AG04449 (cell line): ENCODE results near the gene PRTG.

Experiments
- CTCF ChIA-PET: fragments of 350-600 bp; formaldehyde crosslinking; extraction: SDS; loops from one replicate; lab custom pipeline; 2021; ENCODE audit warnings: antibody characterized with exemption; lab: Yijun Ruan, JAX
- POLR2A ChIA-PET: fragments of 400-600, 350-600 bp; formaldehyde crosslinking; extraction: SDS; loops from one replicate; lab custom pipeline; 2020; ENCODE audit warnings: antibody characterized with exemption, inconsistent platforms; lab: Yijun Ruan, JAX
- DNase-seq: peaks from one replicate; pipeline ENCODE4 v3.0.0-alpha.2; 2010; ENCODE audit warnings: low read depth, low spot score
- H3K4me3 ChIP-seq: 2 replicates; pipeline ENCODE4 v1.5.1; 2011; ENCODE audit warnings: low read depth, mild to moderate bottlenecking, control low read depth, low read length
- TF ChIP-seq, protein P1 (sequence below): IDR thresholded peaks from one replicate; pipeline ENCODE4 v1.5.1; 2011; ENCODE audit warnings: mild to moderate bottlenecking, moderate library complexity, low read length, control low read depth, inconsistent platforms; ENCODE audit not compliant: insufficient read depth; ENCODE audit errors: missing control alignments

The PRTG gene

DNA sequence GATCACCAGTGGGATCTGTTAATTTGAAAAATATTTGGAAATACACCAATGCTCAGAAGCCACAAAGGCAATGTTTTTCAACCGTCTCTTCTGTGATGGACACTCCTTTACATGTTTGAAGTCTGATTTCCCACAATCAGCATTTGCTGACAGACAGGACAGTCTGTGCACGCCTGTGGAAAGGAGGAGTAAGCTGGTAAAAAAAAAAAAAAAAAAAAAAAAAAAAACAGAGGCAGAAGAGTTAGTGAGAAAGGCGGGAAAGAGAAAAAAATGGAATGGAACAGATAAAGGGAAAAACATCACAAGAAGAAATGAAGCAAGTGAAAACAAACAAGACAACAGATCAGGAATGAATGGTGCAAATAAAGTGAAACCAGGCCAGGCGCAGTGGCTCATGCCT is 35.0 kb downstream of the PRTG start:
- H3K4me3 ChIP-seq, result no peak overlapping the region
- TF ChIP-seq, protein P1, sequence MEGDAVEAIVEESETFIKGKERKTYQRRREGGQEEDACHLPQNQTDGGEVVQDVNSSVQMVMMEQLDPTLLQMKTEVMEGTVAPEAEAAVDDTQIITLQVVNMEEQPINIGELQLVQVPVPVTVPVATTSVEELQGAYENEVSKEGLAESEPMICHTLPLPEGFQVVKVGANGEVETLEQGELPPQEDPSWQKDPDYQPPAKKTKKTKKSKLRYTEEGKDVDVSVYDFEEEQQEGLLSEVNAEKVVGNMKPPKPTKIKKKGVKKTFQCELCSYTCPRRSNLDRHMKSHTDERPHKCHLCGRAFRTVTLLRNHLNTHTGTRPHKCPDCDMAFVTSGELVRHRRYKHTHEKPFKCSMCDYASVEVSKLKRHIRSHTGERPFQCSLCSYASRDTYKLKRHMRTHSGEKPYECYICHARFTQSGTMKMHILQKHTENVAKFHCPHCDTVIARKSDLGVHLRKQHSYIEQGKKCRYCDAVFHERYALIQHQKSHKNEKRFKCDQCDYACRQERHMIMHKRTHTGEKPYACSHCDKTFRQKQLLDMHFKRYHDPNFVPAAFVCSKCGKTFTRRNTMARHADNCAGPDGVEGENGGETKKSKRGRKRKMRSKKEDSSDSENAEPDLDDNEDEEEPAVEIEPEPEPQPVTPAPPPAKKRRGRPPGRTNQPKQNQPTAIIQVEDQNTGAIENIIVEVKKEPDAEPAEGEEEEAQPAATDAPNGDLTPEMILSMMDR, result no peak
- CTCF ChIA-PET, result no interaction called here
- DNase-seq, result no peak
- POLR2A ChIA-PET, result no interaction called here

DNA sequence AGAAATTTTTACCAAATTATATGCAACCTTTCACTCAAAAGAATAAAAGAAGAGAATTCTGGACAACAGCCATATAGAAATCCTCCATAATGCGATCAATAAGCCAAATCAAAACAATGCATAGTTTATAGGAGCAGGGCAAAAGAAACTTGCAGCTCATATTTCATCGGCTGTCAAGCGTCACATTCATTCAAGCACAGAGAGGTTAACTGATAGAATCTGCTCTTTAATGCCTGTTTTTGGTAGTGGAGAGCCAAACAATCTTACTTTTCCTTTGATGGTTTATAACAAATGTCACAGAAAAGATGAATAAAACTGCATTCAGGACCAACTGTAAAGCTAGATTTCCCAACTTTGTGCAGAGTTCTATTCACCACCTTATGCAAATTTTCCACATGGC is 35.4 kb downstream of the PRTG start:
- TF ChIP-seq, protein P1, result no peak
- DNase-seq, result no peak
- CTCF ChIA-PET, result no interaction called here
- POLR2A ChIA-PET, result no interaction called here
- H3K4me3 ChIP-seq, result no peak overlapping the region

DNA sequence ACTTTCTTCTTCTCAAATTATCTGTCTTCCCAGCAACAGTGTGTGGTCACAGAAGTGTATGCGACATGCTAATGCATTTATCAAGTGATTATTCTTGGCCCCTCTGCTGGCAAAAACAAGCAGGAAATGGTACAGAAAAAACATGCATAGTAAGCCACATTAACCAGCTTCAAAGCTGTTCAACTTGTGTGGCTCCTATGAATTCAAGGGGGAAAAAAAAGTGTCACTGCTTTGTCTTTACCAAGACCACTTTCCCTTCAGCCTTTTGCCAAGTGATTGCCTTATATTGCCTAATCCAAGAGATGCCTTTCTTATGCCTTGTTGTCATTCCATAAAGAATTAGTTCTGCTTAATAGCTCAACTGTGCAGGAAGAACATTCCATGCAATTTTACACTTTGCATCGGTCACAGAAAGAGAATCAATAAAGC is 39.1 kb downstream of the PRTG start:
- H3K4me3 ChIP-seq, result no peak overlapping the region
- ChIA-PET CTCF (interaction anchor here (0.9 kb wide), 1 partner anchor 56 kb away, joined by 3 read pairs; no protein-coding TSS in a partner anchor), POLR2A (no interaction called here)
- DNase-seq, result no peak
- TF ChIP-seq, protein P1, result no peak

DNA sequence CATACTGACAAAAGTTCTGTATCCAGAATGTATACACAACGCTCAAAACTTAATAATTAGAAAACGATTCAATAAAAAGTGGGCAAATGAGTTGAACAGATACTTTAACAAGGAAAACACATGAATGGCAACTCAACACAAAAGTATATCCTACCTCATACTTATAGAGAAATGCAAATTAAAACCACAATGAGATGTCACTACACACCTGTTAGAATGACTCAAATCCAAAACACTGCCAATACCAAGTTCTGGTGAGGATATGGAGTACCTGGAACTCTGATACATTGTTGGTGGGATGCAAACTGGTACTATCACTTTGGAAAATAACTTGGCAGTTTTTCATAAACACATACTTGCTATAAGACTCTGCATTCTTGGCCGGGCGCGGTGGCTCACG is 42.1 kb downstream of the PRTG start:
- ChIA-PET CTCF (no interaction called here), POLR2A (no interaction called here)
- no peak overlapping the region for H3K4me3 ChIP-seq
- TF ChIP-seq, protein P1, result no peak
- DNase-seq, result no peak

DNA sequence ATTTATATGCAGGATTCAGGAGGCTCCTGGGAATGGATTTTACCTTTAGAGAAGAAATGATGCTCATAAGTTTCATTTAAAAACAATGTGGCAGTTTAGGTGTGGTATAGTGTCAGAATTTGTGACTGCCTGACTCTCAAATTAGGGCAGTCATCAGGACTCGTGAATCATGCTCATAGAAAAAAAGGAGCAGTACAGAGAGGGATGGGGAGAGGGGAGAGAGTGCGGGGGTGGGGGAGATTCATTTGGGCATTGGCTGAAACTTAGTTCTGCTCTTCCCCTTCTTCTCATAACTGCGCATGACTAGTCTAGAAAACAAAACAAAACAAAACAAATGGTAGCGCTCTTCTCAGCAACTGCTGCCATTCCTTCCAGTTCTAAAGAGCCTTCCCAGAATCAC is 44.3 kb downstream of the PRTG start:
- no peak for DNase-seq
- POLR2A ChIA-PET, result no interaction called here
- no peak overlapping the region for H3K4me3 ChIP-seq
- CTCF ChIA-PET, result no interaction called here
- TF ChIP-seq, protein P1, result no peak

DNA sequence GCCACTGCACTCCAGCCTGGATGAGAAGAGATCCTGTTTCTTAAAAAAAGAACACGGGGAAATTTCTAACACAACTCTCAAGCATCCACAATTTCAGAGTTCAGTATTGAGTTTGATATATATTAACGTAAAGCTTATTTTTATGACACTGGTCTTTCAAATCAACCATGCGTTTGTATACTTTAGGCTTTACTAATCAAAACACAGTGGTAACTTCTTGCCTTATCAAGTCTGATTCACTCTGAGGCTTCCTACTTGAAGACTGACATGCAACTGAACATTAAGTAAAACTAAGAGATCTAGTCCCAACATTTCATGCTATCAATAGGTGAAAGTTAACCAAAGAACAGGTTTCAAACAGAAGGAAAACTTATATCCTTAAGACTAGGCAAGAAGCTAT is 46.7 kb downstream of the PRTG start:
- TF ChIP-seq, protein P1, result no peak
- H3K4me3 ChIP-seq, result no peak overlapping the region
- ChIA-PET POLR2A (no interaction called here), CTCF (no interaction called here)
- no peak for DNase-seq
